Ureter (tissue), 1 donor: ENCODE results near the gene GBF1. TPM values are rescaled to one million over a fixed set of nuclear protein-coding genes. Genes with fewer than 3 reads are reported as not detected.

Experiments used
- DNase-seq: peaks from one replicate; pipeline ENCODE4 v3.0.0-alpha.2; 2020; ENCODE audit warnings: low spot score
- total RNA-seq: library from RNA; stranded (reverse); gene quantifications from one replicate; pipeline ENCODE4 v1.2.4, GENCODE V29; 2023
- donor health status: DM: yes; HTN: yes; CAD: no.

Gene GBF1
- total RNA-seq, 1 donor from 2014 or later: 64.4 TPM

GRCh38 chr10:102424145-102424544, 178.8 kb downstream of the GBF1 start:
- DNase-seq: no peak

- no peak for DNase-seq
Observed at GRCh38 chr10:102424916-102425315, 179.6 kb downstream of the GBF1 start.

- no peak for DNase-seq
Observed at GRCh38 chr10:102425444-102425843, 180.1 kb downstream of the GBF1 start.

GRCh38 chr10:102426803-102427287, 181.5 kb downstream of the GBF1 start:
- DNase-seq: no peak

GRCh38 chr10:102429468-102429867, 184.1 kb downstream of the GBF1 start:
- DNase-seq: no peak

- DNase-seq: no peak
Observed at GRCh38 chr10:102431452-102432124, 186.3 kb downstream of the GBF1 start.

Other genes starting within 250 kb of the GBF1 start
- 26.5 TPM for gene ARMH3, start 189.4 kb upstream of the GBF1 start, total RNA-seq
- 16.0 TPM for gene HPS6, start 180.2 kb upstream of the GBF1 start, total RNA-seq
- 82.4 TPM for gene LDB1, start 125.2 kb upstream of the GBF1 start, total RNA-seq
- 59.4 TPM for gene PPRC1, start 112.5 kb upstream of the GBF1 start, total RNA-seq
- 92.1 TPM for gene NOLC1, start 93.1 kb upstream of the GBF1 start, total RNA-seq
- 0.47 TPM for gene ELOVL3, start 19.2 kb upstream of the GBF1 start, total RNA-seq
- not detected for gene PITX3, start 4.0 kb upstream of the GBF1 start, total RNA-seq
- 33.0 TPM for gene NFKB2, start 150.2 kb downstream of the GBF1 start, total RNA-seq
- 5.1 TPM for gene PSD, start 173.3 kb downstream of the GBF1 start, total RNA-seq
- gene FBXL15, start 175.3 kb downstream of the GBF1 start, total RNA-seq: 8.7 TPM
- 51.9 TPM for gene CUEDC2, start 187.0 kb downstream of the GBF1 start, total RNA-seq
- 1.5 TPM for gene C10orf95, start 206.0 kb downstream of the GBF1 start, total RNA-seq